Astrocyte (in vitro differentiated cells and primary cell): ENCODE results near the gene FADS2. TPM values are rescaled to one million over a fixed set of nuclear protein-coding genes. Genes with fewer than 3 reads are reported as not detected.

Experiments used
- DNase-seq: peaks from one replicate; pipeline ENCODE4 v3.0.0-alpha.2; 2010; ENCODE audit warnings: low read depth
- FAIRE-seq: peaks from 2 replicates; lab custom pipeline; 2011; peaks lifted over from hg19 to GRCh38; lab: Jason Lieb, UNC
- H2AFZ ChIP-seq: 2 replicates; pipeline ENCODE4 v1.6.0; 2012; ENCODE audit warnings: low read depth, low read length, inconsistent platforms
- H3K27ac ChIP-seq: 2 replicates; pipeline ENCODE4 v1.5.1; 2011; ENCODE audit warnings: low read depth, low read length, inconsistent platforms
- H3K27me3 ChIP-seq: 2 replicates; pipeline ENCODE4 v1.6.0; 2011; ENCODE audit warnings: low read length, inconsistent platforms; ENCODE audit not compliant: insufficient read depth
- H3K36me3 ChIP-seq: 2 replicates; pipeline ENCODE4 v1.5.1; 2011; ENCODE audit warnings: low read length, inconsistent platforms; ENCODE audit not compliant: insufficient read depth
- H3K4me1 ChIP-seq: 2 replicates; pipeline ENCODE4 v1.5.1; 2011; ENCODE audit warnings: low read length, inconsistent platforms; ENCODE audit not compliant: insufficient read depth
- H3K4me2 ChIP-seq: 2 replicates; pipeline ENCODE4 v1.6.0; 2012; ENCODE audit warnings: low read length, inconsistent platforms
- H3K4me3 ChIP-seq: 2 replicates; pipeline ENCODE4 v1.5.1; 2011; ENCODE audit warnings: low read depth, mild to moderate bottlenecking, low read length, inconsistent platforms; ENCODE audit not compliant: insufficient read depth
- H3K79me2 ChIP-seq: 2 replicates; pipeline ENCODE4 v1.6.0; 2012; ENCODE audit warnings: mild to moderate bottlenecking, low read length, inconsistent platforms; ENCODE audit not compliant: insufficient read depth
- H3K9ac ChIP-seq: 2 replicates; pipeline ENCODE4 v1.6.0; 2012; ENCODE audit warnings: mild to moderate bottlenecking, low read length, inconsistent platforms
- H3K9me3 ChIP-seq: 2 replicates; pipeline ENCODE4 v1.5.1; 2012; ENCODE audit warnings: low read depth, mild to moderate bottlenecking, low read length, inconsistent platforms; ENCODE audit not compliant: insufficient read depth
- H4K20me1 ChIP-seq: 2 replicates; pipeline ENCODE4 v1.6.0; 2012; ENCODE audit warnings: low read length, inconsistent platforms; ENCODE audit not compliant: insufficient read depth
- H3K27ac Mint-ChIP-seq: one replicate; pipeline ENCODE4 v1.8.0; 2021; ENCODE audit warnings: mild to moderate bottlenecking, mixed read lengths; ENCODE audit not compliant: unreplicated experiment
- H3K27me3 Mint-ChIP-seq: one replicate; pipeline ENCODE4 v1.8.0; 2021; ENCODE audit warnings: low read depth, mixed read lengths; ENCODE audit not compliant: unreplicated experiment
- H3K36me3 Mint-ChIP-seq: one replicate; pipeline ENCODE4 v1.8.0; 2021; ENCODE audit warnings: low read depth, mixed read lengths; ENCODE audit not compliant: unreplicated experiment
- H3K4me1 Mint-ChIP-seq: one replicate; pipeline ENCODE4 v1.8.0; 2021; ENCODE audit warnings: low read depth, mixed read lengths; ENCODE audit not compliant: unreplicated experiment
- H3K4me3 Mint-ChIP-seq: one replicate; pipeline ENCODE4 v1.8.0; 2021; ENCODE audit warnings: mild to moderate bottlenecking, moderate library complexity, mixed read lengths; ENCODE audit not compliant: unreplicated experiment
- H3K9me3 Mint-ChIP-seq: one replicate; pipeline ENCODE4 v1.8.0; 2021; ENCODE audit warnings: mild to moderate bottlenecking, mixed read lengths; ENCODE audit not compliant: unreplicated experiment
- CTCF ChIP-seq: IDR thresholded peaks from 2 replicates; pipeline ENCODE4 v1.5.1; 2011; ENCODE audit warnings: low read depth, mild to moderate bottlenecking, inconsistent platforms, low read length, moderate library complexity; ENCODE audit not compliant: insufficient read depth
- EZH2 ChIP-seq: IDR thresholded peaks from 2 replicates; pipeline ENCODE4 v1.6.1; 2012; ENCODE audit warnings: mild to moderate bottlenecking, low read length, inconsistent platforms; ENCODE audit not compliant: insufficient read depth
- total RNA-seq: library from RNA; stranded (reverse); gene quantifications from 2 replicates; pipeline ENCODE4 v1.2.1, GENCODE V29; 2021

The FADS2 gene
- total RNA-seq, 1 donor from 2014 or later: 287 TPM

GRCh38 chr11:61855939-61856680 lies 28.0 kb downstream of the FADS2 start:
- Histone ChIP-seq H2AFZ (no peak overlapping the region), H3K27me3 (no peaks in the 10 kb centered on the region), H3K9ac (no peak overlapping the region), H3K79me2 (no peaks in the 10 kb centered on the region), H3K9me3 (no peaks in the 10 kb centered on the region), H3K4me3 (no peak overlapping the region), H3K4me1 (no peaks in the 10 kb centered on the region), H3K36me3 (peaks cover 39% of the 10 kb centered on the region), H3K27ac (no peak overlapping the region), H3K4me2 (no peak overlapping the region), H4K20me1 (peaks cover 62% of the 10 kb centered on the region)
- H3K4me1 Mint-ChIP-seq: no peaks in the 10 kb centered on the region
- no peak for FAIRE-seq
- TF ChIP-seq CTCF (no peak), EZH2 (no peak)
- no peaks in the 10 kb centered on the region for H3K9me3 Mint-ChIP-seq
- H3K4me3 Mint-ChIP-seq: no peak overlapping the region
- H3K36me3 Mint-ChIP-seq: peaks cover 17% of the 10 kb centered on the region
- no peak overlapping the region for H3K27ac Mint-ChIP-seq
- DNase-seq: no peak
- H3K27me3 Mint-ChIP-seq: no peaks in the 10 kb centered on the region

- no peak overlapping the region for H3K27ac Mint-ChIP-seq
- H3K27me3 ChIP-seq: no peaks in the 10 kb centered on the region
- H3K4me2 ChIP-seq: no peak overlapping the region
- H3K4me1 ChIP-seq: no peaks in the 10 kb centered on the region
- peaks cover 31% of the 10 kb centered on the region for H4K20me1 ChIP-seq
- H3K27ac ChIP-seq: no peak overlapping the region
- no peak for TF ChIP-seq EZH2
- no peak for TF ChIP-seq CTCF
- no peak for FAIRE-seq
- DNase-seq: peak; percentile 21
- no peaks in the 10 kb centered on the region for H3K27me3 Mint-ChIP-seq
- no peaks in the 10 kb centered on the region for H3K4me1 Mint-ChIP-seq
- no peak overlapping the region for H3K4me3 ChIP-seq
- H3K9me3 ChIP-seq: no peaks in the 10 kb centered on the region
- H2AFZ ChIP-seq: no peak overlapping the region
- peaks cover 27% of the 10 kb centered on the region for H3K36me3 Mint-ChIP-seq
- H3K9ac ChIP-seq: no peak overlapping the region
- H3K36me3 ChIP-seq: peaks cover 28% of the 10 kb centered on the region
- peak overlapping the region; percentile 17 for H3K4me3 Mint-ChIP-seq
- H3K79me2 ChIP-seq: no peaks in the 10 kb centered on the region
- no peaks in the 10 kb centered on the region for H3K9me3 Mint-ChIP-seq
Measured at GRCh38 chr11:61860054-61860903, 32.2 kb downstream of the FADS2 start.
